ENCODE data around the gene ANKRD18A. TPM values are rescaled to one million over a fixed set of nuclear protein-coding genes. Genes with fewer than 3 reads are reported as not detected.

The ANKRD18A gene
- total RNA-seq, 1 donor from 2014 or later = 0.10 TPM

DNA sequence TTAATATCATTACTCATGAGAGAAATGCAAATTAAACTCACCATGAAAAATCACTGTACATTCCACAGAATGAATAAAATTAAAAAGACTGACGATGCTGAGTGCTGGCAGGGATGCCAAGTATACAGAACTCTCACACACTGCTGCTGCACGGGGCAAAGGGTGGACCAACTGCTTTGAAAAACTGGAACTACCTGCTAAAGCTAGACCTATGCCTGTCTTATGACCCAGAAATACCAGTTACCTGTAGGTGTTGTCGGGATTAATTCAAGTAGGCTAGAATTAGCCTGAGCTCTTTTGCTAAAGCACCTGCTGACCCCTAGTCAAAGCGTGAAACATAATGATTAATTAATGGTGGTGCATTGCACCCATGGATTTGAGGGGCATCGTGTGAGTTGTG is 36.5 kb upstream of the ANKRD18A start:
- no peak overlapping the region for H3K4me3 Mint-ChIP-seq (ENCODE audit: unreplicated experiment)
- DNase-seq (ENCODE audit: low spot score) = no peak
- no peaks in the 10 kb centered on the region for H3K36me3 Mint-ChIP-seq (ENCODE audit: low read depth, unreplicated experiment)
- H3K9me3 Mint-ChIP-seq (ENCODE audit: unreplicated experiment) = no peaks in the 10 kb centered on the region
- TF ChIP-seq, protein P1, sequence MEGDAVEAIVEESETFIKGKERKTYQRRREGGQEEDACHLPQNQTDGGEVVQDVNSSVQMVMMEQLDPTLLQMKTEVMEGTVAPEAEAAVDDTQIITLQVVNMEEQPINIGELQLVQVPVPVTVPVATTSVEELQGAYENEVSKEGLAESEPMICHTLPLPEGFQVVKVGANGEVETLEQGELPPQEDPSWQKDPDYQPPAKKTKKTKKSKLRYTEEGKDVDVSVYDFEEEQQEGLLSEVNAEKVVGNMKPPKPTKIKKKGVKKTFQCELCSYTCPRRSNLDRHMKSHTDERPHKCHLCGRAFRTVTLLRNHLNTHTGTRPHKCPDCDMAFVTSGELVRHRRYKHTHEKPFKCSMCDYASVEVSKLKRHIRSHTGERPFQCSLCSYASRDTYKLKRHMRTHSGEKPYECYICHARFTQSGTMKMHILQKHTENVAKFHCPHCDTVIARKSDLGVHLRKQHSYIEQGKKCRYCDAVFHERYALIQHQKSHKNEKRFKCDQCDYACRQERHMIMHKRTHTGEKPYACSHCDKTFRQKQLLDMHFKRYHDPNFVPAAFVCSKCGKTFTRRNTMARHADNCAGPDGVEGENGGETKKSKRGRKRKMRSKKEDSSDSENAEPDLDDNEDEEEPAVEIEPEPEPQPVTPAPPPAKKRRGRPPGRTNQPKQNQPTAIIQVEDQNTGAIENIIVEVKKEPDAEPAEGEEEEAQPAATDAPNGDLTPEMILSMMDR (IDR thresholded peaks at IDR 0.05; ENCODE audit: unreplicated experiment) = no peak
- no peaks in the 10 kb centered on the region for H3K27me3 Mint-ChIP-seq (ENCODE audit: unreplicated experiment)
- no peaks in the 10 kb centered on the region for H3K4me1 Mint-ChIP-seq (ENCODE audit: unreplicated experiment)
- no peak overlapping the region for H3K27ac Mint-ChIP-seq (ENCODE audit: unreplicated experiment)

DNA sequence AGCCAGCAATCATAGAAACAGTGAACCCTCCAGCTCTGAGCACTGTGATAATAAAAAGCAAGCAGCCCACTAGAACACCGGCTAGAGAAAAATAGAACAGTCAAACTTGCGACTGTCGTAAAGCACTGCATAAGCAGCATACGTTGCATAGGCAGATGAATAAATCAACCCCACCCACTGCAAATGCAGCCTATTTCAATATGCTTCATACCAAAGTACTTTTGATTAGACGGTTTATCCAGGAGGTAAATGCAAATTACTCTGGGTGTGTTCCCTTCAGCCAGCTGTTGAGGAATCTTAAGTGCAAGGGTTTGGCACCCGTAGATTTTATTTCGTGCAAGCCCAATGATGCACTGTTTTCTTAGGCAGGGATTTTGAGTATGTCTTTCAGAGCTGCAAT is 32.1 kb upstream of the ANKRD18A start:
- Mint-ChIP-seq H3K4me1 (ENCODE audit: unreplicated experiment) (no peaks in the 10 kb centered on the region), H3K4me3 (ENCODE audit: unreplicated experiment) (no peak overlapping the region), H3K9me3 (ENCODE audit: unreplicated experiment) (no peaks in the 10 kb centered on the region), H3K27me3 (ENCODE audit: unreplicated experiment) (no peaks in the 10 kb centered on the region), H3K36me3 (ENCODE audit: low read depth, unreplicated experiment) (no peaks in the 10 kb centered on the region), H3K27ac (ENCODE audit: unreplicated experiment) (no peak overlapping the region)
- no peak for DNase-seq (ENCODE audit: low spot score)
- TF ChIP-seq, protein P1 (IDR thresholded peaks at IDR 0.05; ENCODE audit: unreplicated experiment) = no peak

DNA sequence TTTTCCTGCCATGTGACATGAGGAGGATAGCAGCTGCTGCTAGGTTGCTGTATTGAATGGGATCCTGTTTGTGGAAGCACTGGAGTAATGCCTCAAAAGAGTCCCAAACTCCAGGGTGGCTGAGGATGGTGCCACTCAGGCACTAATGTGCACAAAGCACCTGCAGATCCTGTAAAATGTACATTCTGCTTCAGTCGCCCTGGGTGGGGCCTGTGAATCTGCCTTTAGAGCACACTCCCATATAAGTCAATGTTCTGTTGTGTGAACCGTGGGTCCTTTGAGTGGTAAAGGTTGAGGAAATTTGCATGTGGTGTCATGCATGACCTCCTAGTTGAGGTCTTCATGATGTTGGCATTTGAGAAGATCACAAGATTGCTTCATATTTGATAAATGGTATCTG is 31.6 kb upstream of the ANKRD18A start:
- H3K4me1 Mint-ChIP-seq (ENCODE audit: unreplicated experiment) = no peaks in the 10 kb centered on the region
- DNase-seq (ENCODE audit: low spot score) = no peak
- no peaks in the 10 kb centered on the region for H3K36me3 Mint-ChIP-seq (ENCODE audit: low read depth, unreplicated experiment)
- TF ChIP-seq, protein P1 (IDR thresholded peaks at IDR 0.05; ENCODE audit: unreplicated experiment) = no peak
- H3K9me3 Mint-ChIP-seq (ENCODE audit: unreplicated experiment) = no peaks in the 10 kb centered on the region
- no peaks in the 10 kb centered on the region for H3K27me3 Mint-ChIP-seq (ENCODE audit: unreplicated experiment)
- H3K4me3 Mint-ChIP-seq (ENCODE audit: unreplicated experiment) = no peak overlapping the region
- H3K27ac Mint-ChIP-seq (ENCODE audit: unreplicated experiment) = no peak overlapping the region

DNA sequence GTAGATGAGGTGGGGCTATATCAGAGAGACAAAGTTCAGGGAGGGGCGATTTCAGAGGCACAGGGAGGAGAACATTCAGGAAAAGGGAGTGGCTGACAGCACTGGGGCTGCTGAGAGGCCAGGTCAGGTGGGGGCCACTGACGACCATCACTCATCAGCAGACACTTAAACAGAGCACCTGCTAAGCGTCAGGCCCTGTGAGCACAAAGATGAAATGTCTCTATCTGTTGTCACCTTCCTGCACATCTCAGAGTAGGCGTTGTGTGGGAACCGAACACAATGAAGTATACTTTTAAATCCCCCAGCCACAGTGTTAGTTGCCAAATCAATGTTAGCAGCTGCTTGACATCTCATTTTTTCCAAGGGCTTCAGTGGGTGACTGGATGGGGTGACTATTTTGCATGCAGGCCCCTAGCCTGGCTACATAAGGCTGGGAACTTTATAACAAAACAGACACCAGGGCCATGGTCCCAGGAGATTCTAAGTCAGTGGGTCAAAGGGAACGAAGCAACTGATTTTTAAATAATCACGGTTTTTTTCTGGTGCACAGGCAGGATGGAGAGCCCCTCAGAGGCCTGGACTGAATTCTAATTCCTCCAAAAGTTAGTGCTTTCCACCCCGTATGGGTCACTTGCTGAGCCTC is 31.1 kb upstream of the ANKRD18A start:
- no peak for DNase-seq (ENCODE audit: low spot score)
- no peaks in the 10 kb centered on the region for H3K4me1 Mint-ChIP-seq (ENCODE audit: unreplicated experiment)
- no peaks in the 10 kb centered on the region for H3K36me3 Mint-ChIP-seq (ENCODE audit: low read depth, unreplicated experiment)

DNA sequence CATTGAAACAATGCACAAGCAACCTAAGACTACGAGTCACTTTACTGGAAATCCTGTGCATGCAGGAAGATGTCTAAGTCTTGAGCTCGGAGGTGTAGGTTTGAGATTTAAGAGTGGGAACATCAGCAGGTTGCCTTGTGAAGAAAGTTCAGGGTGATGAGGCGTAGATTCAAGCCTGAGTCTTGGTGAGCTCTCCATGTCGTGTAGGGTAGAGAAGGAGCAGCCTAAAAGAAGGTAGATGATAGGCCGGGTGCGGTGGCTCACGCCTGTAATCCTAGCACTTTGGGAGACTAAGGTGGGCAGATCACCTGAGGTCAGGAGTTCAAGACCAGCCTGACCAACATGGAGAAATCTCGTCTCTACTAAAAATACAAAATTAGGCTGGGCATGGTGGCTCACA is 30.2 kb upstream of the ANKRD18A start:
- no peak overlapping the region for H3K4me3 Mint-ChIP-seq (ENCODE audit: unreplicated experiment)
- H3K9me3 Mint-ChIP-seq (ENCODE audit: unreplicated experiment) = no peaks in the 10 kb centered on the region
- H3K27ac Mint-ChIP-seq (ENCODE audit: unreplicated experiment) = no peak overlapping the region
- no peak for DNase-seq (ENCODE audit: low spot score)
- TF ChIP-seq, protein P1 (IDR thresholded peaks at IDR 0.05; ENCODE audit: unreplicated experiment) = no peak
- H3K36me3 Mint-ChIP-seq (ENCODE audit: low read depth, unreplicated experiment) = no peaks in the 10 kb centered on the region
- no peaks in the 10 kb centered on the region for H3K27me3 Mint-ChIP-seq (ENCODE audit: unreplicated experiment)
- no peaks in the 10 kb centered on the region for H3K4me1 Mint-ChIP-seq (ENCODE audit: unreplicated experiment)

More for the DNA sequence above, 31.1 kb upstream of the ANKRD18A start:
- Mint-ChIP-seq H3K9me3 (ENCODE audit: unreplicated experiment) (no peaks in the 10 kb centered on the region), H3K27me3 (ENCODE audit: unreplicated experiment) (no peaks in the 10 kb centered on the region), H3K27ac (ENCODE audit: unreplicated experiment) (no peak overlapping the region), H3K4me3 (ENCODE audit: unreplicated experiment) (no peak overlapping the region)
- TF ChIP-seq, protein P1 (IDR thresholded peaks at IDR 0.05; ENCODE audit: unreplicated experiment) = no peak
